GM23338 (cell line): ENCODE results near the gene RALGPS1. TPM values are rescaled to one million over a fixed set of nuclear protein-coding genes. Genes with fewer than 3 reads are reported as not detected.

Experiments
- ATAC-seq: fragments of 200-7000 bp; cut with Tn5 transposase; 3 replicates; pipeline ENCODE4 v1.9.1; 2020
- DNase-seq: peaks from one replicate; pipeline ENCODE4 v3.0.0-alpha.2; 2015; ENCODE audit warnings: low spot score
- H2AFZ ChIP-seq: fragments of 200-600 bp; sonication (generic); 2 replicates; pipeline ENCODE4 v1.8.0; 2016; ENCODE audit warnings: antibody characterized with exemption, mild to moderate bottlenecking, moderate library complexity
- H3F3A ChIP-seq: fragments of 200-600 bp; sonication (generic); replicated peaks from 2 replicates; pipeline ENCODE4 v1.8.0; 2017; ENCODE audit warnings: antibody characterized with exemption, mixed run types, low read depth
- H3K27ac ChIP-seq: fragments of 200-600 bp; sonication (generic); 2 replicates; pipeline ENCODE4 v1.6.1; 2016; ENCODE audit warnings: low read depth
- H3K27me3 ChIP-seq: fragments of 200-600 bp; sonication (generic); 2 replicates; pipeline ENCODE4 v1.8.0; 2016; ENCODE audit warnings: mild to moderate bottlenecking, mixed run types, moderate library complexity; ENCODE audit not compliant: insufficient read depth
- H3K36me3 ChIP-seq: fragments of 200-600 bp; sonication (generic); 2 replicates; pipeline ENCODE4 v1.8.0; 2016; ENCODE audit warnings: mild to moderate bottlenecking; ENCODE audit not compliant: insufficient read depth
- H3K4me1 ChIP-seq: fragments of 200-600 bp; sonication (generic); 2 replicates; pipeline ENCODE4 v1.8.0; 2016; ENCODE audit warnings: mild to moderate bottlenecking, moderate library complexity; ENCODE audit not compliant: insufficient read depth
- H3K4me2 ChIP-seq: fragments of 200-600 bp; sonication (generic); 2 replicates; pipeline ENCODE4 v1.7.1; 2017; ENCODE audit warnings: mixed run types
- H3K4me3 ChIP-seq: fragments of 200-600 bp; sonication (generic); 2 replicates; pipeline ENCODE4 v1.6.1; 2016; ENCODE audit warnings: mixed run types
- H3K79me2 ChIP-seq: fragments of 200-600 bp; sonication (generic); replicated peaks from 2 replicates; pipeline ENCODE4 v1.8.0; 2017; ENCODE audit warnings: mild to moderate bottlenecking; ENCODE audit not compliant: insufficient read depth
- H3K9me2 ChIP-seq: fragments of 200-600 bp; sonication (generic); 2 replicates; pipeline ENCODE4 v1.8.0; 2017; ENCODE audit not compliant: insufficient read depth
- H4K20me1 ChIP-seq: fragments of 200-600 bp; sonication (generic); replicated peaks from 2 replicates; pipeline ENCODE4 v1.8.0; 2017; ENCODE audit warnings: mild to moderate bottlenecking; ENCODE audit not compliant: insufficient read depth
- H3K27ac Mint-ChIP-seq: 2 replicates; pipeline ENCODE4 v1.8.0; 2020; ENCODE audit warnings: inconsistent platforms, mild to moderate bottlenecking, moderate library complexity, mixed read lengths
- H3K27me3 Mint-ChIP-seq: 3 replicates; pipeline ENCODE4 v1.8.0; 2022; ENCODE audit warnings: low read depth, mild to moderate bottlenecking, moderate library complexity, mixed read lengths, inconsistent platforms; ENCODE audit not compliant: insufficient read depth, poor library complexity
- H3K36me3 Mint-ChIP-seq: 3 replicates; pipeline ENCODE4 v1.8.0; 2021; ENCODE audit warnings: low read depth, mild to moderate bottlenecking, inconsistent platforms, moderate library complexity, mixed read lengths
- H3K4me1 Mint-ChIP-seq: 3 replicates; pipeline ENCODE4 v1.8.0; 2020; ENCODE audit warnings: mild to moderate bottlenecking, inconsistent platforms, mixed read lengths
- H3K4me3 Mint-ChIP-seq: 3 replicates; pipeline ENCODE4 v1.8.0; 2021; ENCODE audit warnings: moderate library complexity, mild to moderate bottlenecking, inconsistent platforms, mixed read lengths
- H3K9me3 Mint-ChIP-seq: 3 replicates; pipeline ENCODE4 v1.8.0; 2020; ENCODE audit warnings: moderate library complexity, mild to moderate bottlenecking, inconsistent platforms, mixed read lengths
- CREB1 ChIP-seq: fragments of 250-450 bp; sonication (Bioruptor Pico); IDR thresholded peaks from 2 replicates; pipeline ENCODE4 v1.5.0; 2020; ENCODE audit warnings: low read depth, mild to moderate bottlenecking, moderate library complexity
- EZH2 ChIP-seq: fragments of 200-600 bp; sonication (generic); IDR thresholded peaks from one replicate; pipeline ENCODE4 v1.8.0; 2017; ENCODE audit warnings: antibody characterized with exemption, mild to moderate bottlenecking, low read depth; ENCODE audit not compliant: unreplicated experiment
- EZH2phosphoT487 ChIP-seq: fragments of 200-600 bp; sonication (generic); IDR thresholded peaks from one replicate; pipeline ENCODE4 v1.8.1; 2018; ENCODE audit warnings: antibody characterized with exemption; ENCODE audit not compliant: unreplicated experiment
- JUNB ChIP-seq: IDR thresholded peaks from one replicate; pipeline ENCODE4 v1.6.1; 2016; ENCODE audit warnings: antibody characterized with exemption; ENCODE audit not compliant: unreplicated experiment
- NANOG ChIP-seq: IDR thresholded peaks from 2 replicates; pipeline ENCODE4 v1.6.1; 2016; ENCODE audit warnings: antibody characterized with exemption, borderline replicate concordance
- STAT1 ChIP-seq: IDR thresholded peaks from one replicate; pipeline ENCODE4 v1.6.1; 2016; ENCODE audit warnings: antibody characterized with exemption; ENCODE audit not compliant: unreplicated experiment
- ZNF114 ChIP-seq: fragments of 250-450 bp; sonication (Bioruptor Pico); IDR thresholded peaks from 2 replicates; pipeline ENCODE4 v1.5.0; 2020; ENCODE audit warnings: mild to moderate bottlenecking, moderate library complexity
- ZNF331 ChIP-seq: fragments of 250-450 bp; sonication (Bioruptor Pico); IDR thresholded peaks from 2 replicates; pipeline ENCODE4 v1.5.0; 2020; ENCODE audit warnings: low read depth, mild to moderate bottlenecking, moderate library complexity
- polyA plus RNA-seq: library from polyadenylated mRNA; unstranded; fragments of >200 nt; fragmentation: Nextera tagmentation; extraction: Ambion mirVana; gene quantifications from 2 replicates; pipeline ENCODE4 v1.2.1, GENCODE V29; 2016
- total RNA-seq: library from RNA; depleted of rRNA; stranded (reverse); fragments of >200 nt; shearing (Covaris generic); gene quantifications from 2 replicates; pipeline ENCODE4 v1.2.3, GENCODE V29; 2014
- TF ChIP-seq, protein P1 (sequence below), 2 experiments: fragments of 200-600 bp in 1 of 2; sonication (generic) in 1 of 2; conservative IDR thresholded peaks; 2 replicates each; pipeline versions ENCODE4 v1.5.1 to v1.6.1; 2016 to 2017; ENCODE audit warnings: antibody characterized with exemption in 2 of 2, low read depth in 2 of 2, mild to moderate bottlenecking in 2 of 2, moderate library complexity in 1 of 2
- TF ChIP-seq, protein P2 (sequence below): IDR thresholded peaks from 2 replicates; pipeline ENCODE4 v1.6.1; 2016; ENCODE audit warnings: antibody characterized with exemption
- TF ChIP-seq, protein P3 (sequence below): fragments of 250-450 bp; sonication (Bioruptor Pico); IDR thresholded peaks from 2 replicates; pipeline ENCODE4 v1.5.0; 2020; ENCODE audit warnings: mild to moderate bottlenecking, moderate library complexity

The RALGPS1 gene
- total and polyA plus RNA-seq, 2 experiments from 2014 or later = 18.2 to 57.1 TPM

DNA sequence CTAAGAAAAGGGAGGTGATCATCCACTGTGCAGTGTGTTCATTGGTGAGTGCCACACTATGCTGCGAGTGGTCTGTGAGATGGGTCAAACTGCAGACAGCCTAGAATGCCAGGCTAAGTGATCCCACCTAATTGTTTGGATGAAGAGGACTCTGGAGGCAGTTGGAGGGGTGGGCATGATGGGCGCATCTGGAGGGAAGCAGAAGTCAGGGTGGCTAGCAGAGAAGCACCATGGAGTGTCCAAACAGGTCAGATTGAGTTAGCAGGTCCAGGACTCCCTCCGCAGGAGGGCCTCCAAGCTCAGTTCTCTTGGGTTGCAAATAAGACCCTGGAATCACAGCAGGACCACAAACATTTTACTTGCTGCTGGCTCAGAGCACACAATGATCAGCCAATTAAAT is 227.7 kb downstream of the RALGPS1 start:
- Histone ChIP-seq H3K4me1 (peaks cover 13% of the 10 kb centered on the region), H3K9me2 (0 out of 2 replicates have a peak, but pooled peaks cover 3% of the 10 kb centered on the region), H4K20me1 (0 out of 2 replicates have a peak, but pooled peaks cover 3% of the 10 kb centered on the region), H3K4me3 (no peak overlapping the region), H3K36me3 (no peaks in the 10 kb centered on the region), H2AFZ (no peak overlapping the region), H3K27me3 (no peaks in the 10 kb centered on the region), H3F3A (no peaks in the 10 kb centered on the region), H3K27ac (no peak overlapping the region), H3K4me2 (no peak overlapping the region), H3K79me2 (no peaks in the 10 kb centered on the region)
- DNase-seq (peak; percentile 17), ATAC-seq (peak; percentile 60)
- Mint-ChIP-seq H3K27ac (no peak overlapping the region), H3K4me3 (no peak overlapping the region), H3K4me1 (peaks cover 17% of the 10 kb centered on the region), H3K9me3 (no peaks in the 10 kb centered on the region), H3K36me3 (no peaks in the 10 kb centered on the region), H3K27me3 (no peaks in the 10 kb centered on the region)
- TF ChIP-seq ZNF331 (CRISPR knock-in tag) (no peak), STAT1 (no peak), JUNB (no peak), CREB1 (CRISPR knock-in tag) (no peak)
- TF ChIP-seq, protein P1, sequence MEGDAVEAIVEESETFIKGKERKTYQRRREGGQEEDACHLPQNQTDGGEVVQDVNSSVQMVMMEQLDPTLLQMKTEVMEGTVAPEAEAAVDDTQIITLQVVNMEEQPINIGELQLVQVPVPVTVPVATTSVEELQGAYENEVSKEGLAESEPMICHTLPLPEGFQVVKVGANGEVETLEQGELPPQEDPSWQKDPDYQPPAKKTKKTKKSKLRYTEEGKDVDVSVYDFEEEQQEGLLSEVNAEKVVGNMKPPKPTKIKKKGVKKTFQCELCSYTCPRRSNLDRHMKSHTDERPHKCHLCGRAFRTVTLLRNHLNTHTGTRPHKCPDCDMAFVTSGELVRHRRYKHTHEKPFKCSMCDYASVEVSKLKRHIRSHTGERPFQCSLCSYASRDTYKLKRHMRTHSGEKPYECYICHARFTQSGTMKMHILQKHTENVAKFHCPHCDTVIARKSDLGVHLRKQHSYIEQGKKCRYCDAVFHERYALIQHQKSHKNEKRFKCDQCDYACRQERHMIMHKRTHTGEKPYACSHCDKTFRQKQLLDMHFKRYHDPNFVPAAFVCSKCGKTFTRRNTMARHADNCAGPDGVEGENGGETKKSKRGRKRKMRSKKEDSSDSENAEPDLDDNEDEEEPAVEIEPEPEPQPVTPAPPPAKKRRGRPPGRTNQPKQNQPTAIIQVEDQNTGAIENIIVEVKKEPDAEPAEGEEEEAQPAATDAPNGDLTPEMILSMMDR (conservative IDR thresholded peaks at IDR 0.05; ENCODE audit: low read depth in 2 of 2) = no peak
- TF ChIP-seq, protein P2, sequence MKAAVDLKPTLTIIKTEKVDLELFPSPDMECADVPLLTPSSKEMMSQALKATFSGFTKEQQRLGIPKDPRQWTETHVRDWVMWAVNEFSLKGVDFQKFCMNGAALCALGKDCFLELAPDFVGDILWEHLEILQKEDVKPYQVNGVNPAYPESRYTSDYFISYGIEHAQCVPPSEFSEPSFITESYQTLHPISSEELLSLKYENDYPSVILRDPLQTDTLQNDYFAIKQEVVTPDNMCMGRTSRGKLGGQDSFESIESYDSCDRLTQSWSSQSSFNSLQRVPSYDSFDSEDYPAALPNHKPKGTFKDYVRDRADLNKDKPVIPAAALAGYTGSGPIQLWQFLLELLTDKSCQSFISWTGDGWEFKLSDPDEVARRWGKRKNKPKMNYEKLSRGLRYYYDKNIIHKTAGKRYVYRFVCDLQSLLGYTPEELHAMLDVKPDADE = no peak

DNA sequence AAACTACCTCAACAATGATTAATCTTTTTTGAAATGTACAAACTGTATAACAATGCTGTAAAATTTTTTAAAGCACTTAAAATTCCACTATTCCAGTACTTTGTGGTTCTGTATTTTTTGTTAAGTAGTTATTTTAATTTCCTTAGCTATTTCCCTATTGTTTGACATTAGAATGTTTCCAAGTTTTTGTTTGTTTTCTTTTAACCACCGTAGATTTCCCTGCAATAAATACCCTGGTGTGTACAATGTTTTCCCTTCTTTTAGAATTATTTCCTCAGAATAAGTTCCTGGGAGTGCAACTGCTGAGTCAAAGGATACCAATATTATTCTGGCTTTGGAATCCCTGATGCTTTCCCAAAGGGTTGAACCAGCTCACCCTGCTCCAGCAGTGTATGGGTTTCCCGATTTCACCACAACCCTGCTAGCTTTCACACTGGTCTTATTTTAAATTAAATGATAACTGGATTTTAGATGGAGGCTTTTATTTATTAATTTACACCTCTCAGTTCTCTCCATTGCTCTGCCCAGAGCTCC is 228.4 kb downstream of the RALGPS1 start:
- no peak overlapping the region for H2AFZ ChIP-seq
- H3K4me3 Mint-ChIP-seq = no peak overlapping the region
- H3K4me2 ChIP-seq = no peak overlapping the region
- 0 out of 2 replicates have a peak, but pooled peaks cover 8% of the 10 kb centered on the region for H4K20me1 ChIP-seq
- no peak for DNase-seq
- H3K9me3 Mint-ChIP-seq = no peaks in the 10 kb centered on the region
- no peaks in the 10 kb centered on the region for H3K36me3 ChIP-seq
- H3K4me3 ChIP-seq = no peak overlapping the region
- H3K36me3 Mint-ChIP-seq = no peaks in the 10 kb centered on the region
- no peak overlapping the region for H3K27ac ChIP-seq
- no peak for ATAC-seq
- no peaks in the 10 kb centered on the region for H3K27me3 Mint-ChIP-seq
- 0 out of 2 replicates have a peak, but pooled peaks cover 3% of the 10 kb centered on the region for H3K9me2 ChIP-seq
- H3K79me2 ChIP-seq = no peaks in the 10 kb centered on the region
- H3K27ac Mint-ChIP-seq = 0 out of 2 replicates have a peak overlapping the region, but pooled peaks have one; percentile 22
- peaks cover 13% of the 10 kb centered on the region for H3K4me1 ChIP-seq
- H3K4me1 Mint-ChIP-seq = peaks cover 17% of the 10 kb centered on the region
- H3K27me3 ChIP-seq = no peaks in the 10 kb centered on the region
- H3F3A ChIP-seq = no peaks in the 10 kb centered on the region
- TF ChIP-seq EZH2 (no peak), ZNF331 (CRISPR knock-in tag) (no peak), STAT1 (no peak), NANOG (no peak), ZNF114 (no peak), EZH2phosphoT487 (no peak), JUNB (no peak)
- TF ChIP-seq, protein P3, sequence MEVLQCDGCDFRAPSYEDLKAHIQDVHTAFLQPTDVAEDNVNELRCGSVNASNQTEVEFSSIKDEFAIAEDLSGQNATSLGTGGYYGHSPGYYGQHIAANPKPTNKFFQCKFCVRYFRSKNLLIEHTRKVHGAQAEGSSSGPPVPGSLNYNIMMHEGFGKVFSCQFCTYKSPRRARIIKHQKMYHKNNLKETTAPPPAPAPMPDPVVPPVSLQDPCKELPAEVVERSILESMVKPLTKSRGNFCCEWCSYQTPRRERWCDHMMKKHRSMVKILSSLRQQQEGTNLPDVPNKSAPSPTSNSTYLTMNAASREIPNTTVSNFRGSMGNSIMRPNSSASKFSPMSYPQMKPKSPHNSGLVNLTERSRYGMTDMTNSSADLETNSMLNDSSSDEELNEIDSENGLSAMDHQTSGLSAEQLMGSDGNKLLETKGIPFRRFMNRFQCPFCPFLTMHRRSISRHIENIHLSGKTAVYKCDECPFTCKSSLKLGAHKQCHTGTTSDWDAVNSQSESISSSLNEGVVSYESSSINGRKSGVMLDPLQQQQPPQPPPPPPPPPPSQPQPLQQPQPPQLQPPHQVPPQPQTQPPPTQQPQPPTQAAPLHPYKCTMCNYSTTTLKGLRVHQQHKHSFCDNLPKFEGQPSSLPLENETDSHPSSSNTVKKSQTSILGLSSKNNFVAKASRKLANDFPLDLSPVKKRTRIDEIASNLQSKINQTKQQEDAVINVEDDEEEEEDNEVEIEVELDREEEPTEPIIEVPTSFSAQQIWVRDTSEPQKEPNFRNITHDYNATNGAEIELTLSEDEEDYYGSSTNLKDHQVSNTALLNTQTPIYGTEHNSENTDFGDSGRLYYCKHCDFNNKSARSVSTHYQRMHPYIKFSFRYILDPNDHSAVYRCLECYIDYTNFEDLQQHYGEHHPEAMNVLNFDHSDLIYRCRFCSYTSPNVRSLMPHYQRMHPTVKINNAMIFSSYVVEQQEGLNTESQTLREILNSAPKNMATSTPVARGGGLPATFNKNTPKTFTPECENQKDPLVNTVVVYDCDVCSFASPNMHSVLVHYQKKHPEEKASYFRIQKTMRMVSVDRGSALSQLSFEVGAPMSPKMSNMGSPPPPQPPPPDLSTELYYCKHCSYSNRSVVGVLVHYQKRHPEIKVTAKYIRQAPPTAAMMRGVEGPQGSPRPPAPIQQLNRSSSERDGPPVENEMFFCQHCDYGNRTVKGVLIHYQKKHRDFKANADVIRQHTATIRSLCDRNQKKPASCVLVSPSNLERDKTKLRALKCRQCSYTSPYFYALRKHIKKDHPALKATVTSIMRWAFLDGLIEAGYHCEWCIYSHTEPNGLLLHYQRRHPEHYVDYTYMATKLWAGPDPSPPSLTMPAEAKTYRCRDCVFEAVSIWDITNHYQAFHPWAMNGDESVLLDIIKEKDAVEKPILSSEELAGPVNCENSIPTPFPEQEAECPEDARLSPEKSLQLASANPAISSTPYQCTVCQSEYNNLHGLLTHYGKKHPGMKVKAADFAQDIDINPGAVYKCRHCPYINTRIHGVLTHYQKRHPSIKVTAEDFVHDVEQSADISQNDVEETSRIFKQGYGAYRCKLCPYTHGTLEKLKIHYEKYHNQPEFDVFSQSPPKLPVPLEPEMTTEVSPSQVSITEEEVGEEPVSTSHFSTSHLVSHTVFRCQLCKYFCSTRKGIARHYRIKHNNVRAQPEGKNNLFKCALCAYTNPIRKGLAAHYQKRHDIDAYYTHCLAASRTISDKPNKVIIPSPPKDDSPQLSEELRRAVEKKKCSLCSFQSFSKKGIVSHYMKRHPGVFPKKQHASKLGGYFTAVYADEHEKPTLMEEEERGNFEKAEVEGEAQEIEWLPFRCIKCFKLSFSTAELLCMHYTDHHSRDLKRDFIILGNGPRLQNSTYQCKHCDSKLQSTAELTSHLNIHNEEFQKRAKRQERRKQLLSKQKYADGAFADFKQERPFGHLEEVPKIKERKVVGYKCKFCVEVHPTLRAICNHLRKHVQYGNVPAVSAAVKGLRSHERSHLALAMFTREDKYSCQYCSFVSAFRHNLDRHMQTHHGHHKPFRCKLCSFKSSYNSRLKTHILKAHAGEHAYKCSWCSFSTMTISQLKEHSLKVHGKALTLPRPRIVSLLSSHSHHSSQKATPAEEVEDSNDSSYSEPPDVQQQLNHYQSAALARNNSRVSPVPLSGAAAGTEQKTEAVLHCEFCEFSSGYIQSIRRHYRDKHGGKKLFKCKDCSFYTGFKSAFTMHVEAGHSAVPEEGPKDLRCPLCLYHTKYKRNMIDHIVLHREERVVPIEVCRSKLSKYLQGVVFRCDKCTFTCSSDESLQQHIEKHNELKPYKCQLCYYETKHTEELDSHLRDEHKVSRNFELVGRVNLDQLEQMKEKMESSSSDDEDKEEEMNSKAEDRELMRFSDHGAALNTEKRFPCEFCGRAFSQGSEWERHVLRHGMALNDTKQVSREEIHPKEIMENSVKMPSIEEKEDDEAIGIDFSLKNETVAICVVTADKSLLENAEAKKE (CRISPR knock-in tag) = no peak
